Activated naive CD8-positive, alpha-beta T cell treated with anti-CD3 and anti-CD28 coated beads, Interleukin-2, amount 10 ng/mL, durations not matched to agents 7 days and 5 days (primary cell): ENCODE data around the gene GRM4. TPM values are rescaled to one million over a fixed set of nuclear protein-coding genes. Genes with fewer than 3 reads are reported as not detected.

Experiments used
- ATAC-seq: fragments of 150-1000 bp; cut with Tn5 transposase; one replicate; pipeline ENCODE4 v1.10.0; 2021; ENCODE audit warnings: low read depth, moderate library complexity
- POLR2A ChIA-PET: fragments of 350-600 bp; sonication (Branson Sonifier 250); formaldehyde crosslinking; loops from one replicate; lab custom pipeline; 2021; ENCODE audit warnings: antibody characterized with exemption; lab: Charles Lee
- DNase-seq: peaks from one replicate; pipeline ENCODE4 v3.0.0; 2021
- H3K27ac Mint-ChIP-seq: one replicate; pipeline ENCODE4 v1.8.0; 2022; ENCODE audit warnings: mild to moderate bottlenecking, mixed read lengths
- H3K27me3 Mint-ChIP-seq: one replicate; pipeline ENCODE4 v1.8.0; 2022; ENCODE audit warnings: mild to moderate bottlenecking, moderate library complexity, mixed read lengths
- H3K36me3 Mint-ChIP-seq: one replicate; pipeline ENCODE4 v1.8.0; 2021; ENCODE audit warnings: mild to moderate bottlenecking, mixed read lengths
- H3K4me1 Mint-ChIP-seq: one replicate; pipeline ENCODE4 v1.8.0; 2021; ENCODE audit warnings: mixed read lengths
- H3K4me3 Mint-ChIP-seq: one replicate; pipeline ENCODE4 v1.8.0; 2022; ENCODE audit warnings: mild to moderate bottlenecking, moderate library complexity, mixed read lengths
- H3K9me3 Mint-ChIP-seq: one replicate; pipeline ENCODE4 v1.8.0; 2021; ENCODE audit warnings: mixed read lengths
- total RNA-seq, 2 experiments: library from RNA; stranded (reverse); gene quantifications; one replicate each; pipeline ENCODE4 v1.2.3, GENCODE V29; 2021

The GRM4 gene
- total RNA-seq, 2 experiments from 2014 or later, result 0.14 to 0.44 TPM

- Mint-ChIP-seq H3K27ac (no peak overlapping the region), H3K9me3 (no peaks in the 10 kb centered on the region), H3K36me3 (no peaks in the 10 kb centered on the region), H3K4me1 (peaks cover 6% of the 10 kb centered on the region), H3K27me3 (peaks cover 53% of the 10 kb centered on the region), H3K4me3 (no peak overlapping the region)
- POLR2A ChIA-PET, result no interaction called here
- ATAC-seq (no peak), DNase-seq (peak; percentile 22)
Observed at GRCh38 chr6:34152806-34153520, 7.1 kb upstream of the GRM4 start.

- Mint-ChIP-seq H3K9me3 (no peaks in the 10 kb centered on the region), H3K36me3 (no peaks in the 10 kb centered on the region), H3K4me3 (no peak overlapping the region), H3K27me3 (peaks cover 46% of the 10 kb centered on the region), H3K4me1 (peaks cover 6% of the 10 kb centered on the region), H3K27ac (no peak overlapping the region)
- ATAC-seq, result no peak
- POLR2A ChIA-PET, result no interaction called here
- peak; percentile 23 for DNase-seq
Observed at GRCh38 chr6:34152042-34152524, 6.2 kb upstream of the GRM4 start.

- Mint-ChIP-seq H3K36me3 (no peaks in the 10 kb centered on the region), H3K27ac (no peak overlapping the region), H3K27me3 (peaks cover 47% of the 10 kb centered on the region), H3K4me3 (no peak overlapping the region), H3K9me3 (no peaks in the 10 kb centered on the region), H3K4me1 (peaks cover 6% of the 10 kb centered on the region)
- POLR2A ChIA-PET, result no interaction called here
- DNase-seq (no peak), ATAC-seq (no peak)
Observed at GRCh38 chr6:34151321-34152041, 5.6 kb upstream of the GRM4 start.

GRCh38 chr6:34150766-34151165, 4.9 kb upstream of the GRM4 start:
- H3K9me3 Mint-ChIP-seq, result no peaks in the 10 kb centered on the region
- H3K36me3 Mint-ChIP-seq, result no peaks in the 10 kb centered on the region
- POLR2A ChIA-PET, result no interaction called here
- no peak overlapping the region for H3K27ac Mint-ChIP-seq
- ATAC-seq (no peak), DNase-seq (peak; percentile 19)
- H3K4me1 Mint-ChIP-seq, result peaks cover 8% of the 10 kb centered on the region
- H3K27me3 Mint-ChIP-seq, result peaks cover 52% of the 10 kb centered on the region
- no peak overlapping the region for H3K4me3 Mint-ChIP-seq

- ATAC-seq (no peak), DNase-seq (peak; percentile 15)
- POLR2A ChIA-PET, result no interaction called here
- no peak overlapping the region for H3K27ac Mint-ChIP-seq
- H3K36me3 Mint-ChIP-seq, result no peaks in the 10 kb centered on the region
- H3K27me3 Mint-ChIP-seq, result peaks cover 56% of the 10 kb centered on the region
- no peak overlapping the region for H3K4me3 Mint-ChIP-seq
- peaks cover 8% of the 10 kb centered on the region for H3K4me1 Mint-ChIP-seq
- H3K9me3 Mint-ChIP-seq, result no peaks in the 10 kb centered on the region
Observed at GRCh38 chr6:34149831-34150400, 4.0 kb upstream of the GRM4 start.

- H3K27ac Mint-ChIP-seq, result no peak overlapping the region
- DNase-seq (peak; percentile 23), ATAC-seq (no peak)
- H3K27me3 Mint-ChIP-seq, result peaks cover 57% of the 10 kb centered on the region
- peaks cover 8% of the 10 kb centered on the region for H3K4me1 Mint-ChIP-seq
- H3K36me3 Mint-ChIP-seq, result no peaks in the 10 kb centered on the region
- POLR2A ChIA-PET, result no interaction called here
- no peaks in the 10 kb centered on the region for H3K9me3 Mint-ChIP-seq
- no peak overlapping the region for H3K4me3 Mint-ChIP-seq
Observed at GRCh38 chr6:34149452-34149810, 3.5 kb upstream of the GRM4 start.

- Mint-ChIP-seq H3K4me1 (peaks cover 6% of the 10 kb centered on the region), H3K27me3 (peaks cover 55% of the 10 kb centered on the region)
Observed at GRCh38 chr6:34148631-34149451, 3.0 kb upstream of the GRM4 start.

GRCh38 chr6:34147906-34148630, 2.2 kb upstream of the GRM4 start:
- no peaks in the 10 kb centered on the region for H3K9me3 Mint-ChIP-seq
- DNase-seq (peak; percentile 9), ATAC-seq (no peak)
- no peak overlapping the region for H3K4me3 Mint-ChIP-seq
- H3K4me1 Mint-ChIP-seq, result peaks cover 6% of the 10 kb centered on the region
- POLR2A ChIA-PET, result no interaction called here
- H3K27ac Mint-ChIP-seq, result no peak overlapping the region
- peaks cover 56% of the 10 kb centered on the region for H3K27me3 Mint-ChIP-seq
- no peaks in the 10 kb centered on the region for H3K36me3 Mint-ChIP-seq

More at GRCh38 chr6:34148631-34149451, 3.0 kb upstream of the GRM4 start:
- H3K9me3 Mint-ChIP-seq, result no peaks in the 10 kb centered on the region
- ATAC-seq (no peak), DNase-seq (peak; percentile 17)
- H3K27ac Mint-ChIP-seq, result no peak overlapping the region
- no peak overlapping the region for H3K4me3 Mint-ChIP-seq
- H3K36me3 Mint-ChIP-seq, result no peaks in the 10 kb centered on the region
- POLR2A ChIA-PET, result no interaction called here

- H3K27me3 Mint-ChIP-seq, result peaks cover 54% of the 10 kb centered on the region
- no peaks in the 10 kb centered on the region for H3K36me3 Mint-ChIP-seq
- peaks cover 8% of the 10 kb centered on the region for H3K4me1 Mint-ChIP-seq
- no peak overlapping the region for H3K27ac Mint-ChIP-seq
- DNase-seq, result peak; percentile 24
- no peak for ATAC-seq
- H3K4me3 Mint-ChIP-seq, result no peak overlapping the region
- POLR2A ChIA-PET, result no interaction called here
- H3K9me3 Mint-ChIP-seq, result no peaks in the 10 kb centered on the region
Observed at GRCh38 chr6:34146801-34147592, 1.1 kb upstream of the GRM4 start.

GRCh38 chr6:34145161-34146020, 496 bp downstream of the GRM4 start:
- DNase-seq (peak; percentile 57), ATAC-seq (peak; percentile 24)
- H3K4me3 Mint-ChIP-seq, result peak overlapping the region; percentile 55
- H3K27me3 Mint-ChIP-seq, result peaks cover 51% of the 10 kb centered on the region
- H3K36me3 Mint-ChIP-seq, result no peaks in the 10 kb centered on the region
- no peak overlapping the region for H3K27ac Mint-ChIP-seq
- H3K4me1 Mint-ChIP-seq, result peaks cover 8% of the 10 kb centered on the region
- POLR2A ChIA-PET, result interaction anchor here (0.8 kb wide), 1 partner anchor 10 kb away, joined by 3 read pairs; no protein-coding TSS in a partner anchor
- H3K9me3 Mint-ChIP-seq, result no peaks in the 10 kb centered on the region

- H3K4me1 Mint-ChIP-seq, result peaks cover 8% of the 10 kb centered on the region
- POLR2A ChIA-PET, result interaction anchor here (0.8 kb wide), 1 partner anchor 11 kb away, joined by 3 read pairs; no protein-coding TSS in a partner anchor
- DNase-seq (no peak), ATAC-seq (no peak)
- H3K4me3 Mint-ChIP-seq, result no peak overlapping the region
- no peaks in the 10 kb centered on the region for H3K9me3 Mint-ChIP-seq
- H3K27me3 Mint-ChIP-seq, result peaks cover 56% of the 10 kb centered on the region
- no peak overlapping the region for H3K27ac Mint-ChIP-seq
- H3K36me3 Mint-ChIP-seq, result no peaks in the 10 kb centered on the region
Observed at GRCh38 chr6:34144581-34145160, 1.2 kb downstream of the GRM4 start.
